A673 (cell line): ENCODE measurements around the gene LANCL2.

Experiments used
- EZH2 ChIP-seq: fragments of 200-600 bp; sonication (generic); IDR thresholded peaks from 2 replicates; pipeline ENCODE4 v1.6.1; 2017; ENCODE audit warnings: borderline replicate concordance, low read depth, mild to moderate bottlenecking, mixed read lengths, antibody characterized with exemption, low read length; ENCODE audit not compliant: poor library complexity, severe bottlenecking
- TF ChIP-seq, protein P1 (sequence below): fragments of 300-800, 200-600 bp; sonication (generic); conservative IDR thresholded peaks from 2 replicates; pipeline ENCODE4 v1.5.1; 2017; ENCODE audit warnings: low read depth, mild to moderate bottlenecking, antibody characterized with exemption, low read length, moderate library complexity, mixed read lengths

DNA sequence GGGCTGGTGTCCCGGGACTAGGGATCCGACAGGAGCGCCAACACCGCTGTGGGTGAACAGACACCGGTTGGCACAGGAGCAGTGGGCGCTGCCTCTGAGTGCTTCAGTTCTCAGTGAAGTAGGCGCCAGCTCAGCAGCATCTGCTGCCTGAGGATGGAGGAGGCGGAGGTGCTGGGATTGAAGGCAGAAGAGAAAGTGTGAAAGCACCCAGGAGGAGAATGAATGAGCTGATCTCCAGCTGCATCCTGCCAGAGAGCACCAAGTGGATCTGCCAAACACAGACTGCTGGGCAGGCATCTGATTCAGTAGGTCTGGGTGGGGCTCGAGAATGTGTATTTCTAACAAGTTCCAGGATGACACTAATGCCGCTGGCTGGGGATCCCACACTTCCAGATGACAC is 74.5 kb downstream of the LANCL2 start:
- TF ChIP-seq, protein P1, sequence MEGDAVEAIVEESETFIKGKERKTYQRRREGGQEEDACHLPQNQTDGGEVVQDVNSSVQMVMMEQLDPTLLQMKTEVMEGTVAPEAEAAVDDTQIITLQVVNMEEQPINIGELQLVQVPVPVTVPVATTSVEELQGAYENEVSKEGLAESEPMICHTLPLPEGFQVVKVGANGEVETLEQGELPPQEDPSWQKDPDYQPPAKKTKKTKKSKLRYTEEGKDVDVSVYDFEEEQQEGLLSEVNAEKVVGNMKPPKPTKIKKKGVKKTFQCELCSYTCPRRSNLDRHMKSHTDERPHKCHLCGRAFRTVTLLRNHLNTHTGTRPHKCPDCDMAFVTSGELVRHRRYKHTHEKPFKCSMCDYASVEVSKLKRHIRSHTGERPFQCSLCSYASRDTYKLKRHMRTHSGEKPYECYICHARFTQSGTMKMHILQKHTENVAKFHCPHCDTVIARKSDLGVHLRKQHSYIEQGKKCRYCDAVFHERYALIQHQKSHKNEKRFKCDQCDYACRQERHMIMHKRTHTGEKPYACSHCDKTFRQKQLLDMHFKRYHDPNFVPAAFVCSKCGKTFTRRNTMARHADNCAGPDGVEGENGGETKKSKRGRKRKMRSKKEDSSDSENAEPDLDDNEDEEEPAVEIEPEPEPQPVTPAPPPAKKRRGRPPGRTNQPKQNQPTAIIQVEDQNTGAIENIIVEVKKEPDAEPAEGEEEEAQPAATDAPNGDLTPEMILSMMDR: no peak
- no peak for TF ChIP-seq EZH2
